ENCODE data around the gene ELF1. TPM values are rescaled to one million over a fixed set of nuclear protein-coding genes. Genes with fewer than 3 reads are reported as not detected.
A peak's percentile ranks its signal among the peaks of the same experiment; 100 is the strongest.

ELF1 gene
- total and polyA plus RNA-seq, 8 donors = 9.4 to 61.6 (median 36.7) TPM

GRCh38 chr13:41025518-41025917, 6.4 kb upstream of the ELF1 start:
- peak overlapping the region in 2 of 4 donors; percentile 6 to 10 for H3K27ac ChIP-seq
- H3K4me1 ChIP-seq = peaks cover 9 to 36% (median 28%) of the 10 kb centered on the region in 3 donors
- no peaks in the 10 kb centered on the region for H3K27me3 ChIP-seq
- no peak for FAIRE-seq
- H3K36me3 ChIP-seq = no peaks in the 10 kb centered on the region
- H3K9me3 ChIP-seq = no peaks in the 10 kb centered on the region
- intact Hi-C loops (cut with DNase I) = no loop called here
- DNase-seq = no peak
- peak in 3 of 4 donors; percentile 20 to 55 (median 52) for ATAC-seq
- H3K4me3 ChIP-seq = no peak overlapping the region
- WGBS, 2 donors = 18 to 19% methylated on average over 4 of the region's 4 CpGs
- no peak for TF ChIP-seq CTCF (IDR thresholded peaks at IDR 0.05)

- no peak for DNase-seq
- Histone ChIP-seq H3K4me3 (peak overlapping the region in 2 of 4 donors; percentile 12 to 41), H3K9me3 (no peaks in the 10 kb centered on the region), H3K27ac (peak overlapping the region; percentile 22 to 96 (median 82)), H3K4me1 (peaks cover 6 to 42% (median 37%) of the 10 kb centered on the region in 3 donors), H3K27me3 (no peaks in the 10 kb centered on the region), H3K36me3 (no peaks in the 10 kb centered on the region)
- intact Hi-C loops (cut with DNase I) = no loop called here
- no peak for TF ChIP-seq CTCF (IDR thresholded peaks at IDR 0.05)
- 17 to 20% methylated on average over 2 of the region's 2 CpGs for WGBS, 2 donors
- peak; percentile 83 for FAIRE-seq
- ATAC-seq = peak; percentile 73 to 84 (median 84)
Observed at GRCh38 chr13:41019578-41020347, 647 bp upstream of the ELF1 start.

GRCh38 chr13:41018602-41018948, 541 bp downstream of the ELF1 start:
- intact Hi-C loops (cut with DNase I) = no loop called here
- Histone ChIP-seq H3K9me3 (no peaks in the 10 kb centered on the region), H3K4me3 (peak overlapping the region in 3 of 4 donors; percentile 9 to 41 (median 12)), H3K27ac (peak overlapping the region; percentile 22 to 96 (median 82)), H3K27me3 (no peaks in the 10 kb centered on the region), H3K4me1 (peaks cover 6 to 46% (median 40%) of the 10 kb centered on the region in 3 donors), H3K36me3 (no peaks in the 10 kb centered on the region)
- DNase-seq = no peak
- peak in 1 of 4 donors; percentile 34 for ATAC-seq
- WGBS, 2 donors = 28 to 39% methylated on average over 1 of the region's 1 CpG
- FAIRE-seq = peak; percentile 75
- no peak for TF ChIP-seq CTCF (IDR thresholded peaks at IDR 0.05)

- DNase-seq = no peak
- peak; percentile 45 to 65 (median 52) for ATAC-seq
- Histone ChIP-seq H3K4me1 (peaks cover 6 to 46% (median 34%) of the 10 kb centered on the region in 3 donors), H3K9me3 (no peaks in the 10 kb centered on the region), H3K4me3 (peak overlapping the region in 3 of 4 donors; percentile 2 to 41 (median 12)), H3K36me3 (no peaks in the 10 kb centered on the region), H3K27me3 (no peaks in the 10 kb centered on the region), H3K27ac (peak overlapping the region in 2 of 4 donors; percentile 95 to 96)
- WGBS, 2 donors = 38 to 42% methylated on average over 3 of the region's 3 CpGs
- intact Hi-C loops (cut with DNase I) = no loop called here
- no peak for FAIRE-seq
- no peak for TF ChIP-seq CTCF (IDR thresholded peaks at IDR 0.05)
Observed at GRCh38 chr13:41017817-41018601, 1.1 kb downstream of the ELF1 start.
